NCI-H128 (cell line): Measurements from ENCODE around the gene TMEM82.

Source experiments
- DNase-seq: peaks from one replicate; lab custom pipeline; 2025; ENCODE audit not compliant: unreplicated experiment; lab: John Stamatoyannopoulos, UW

Gene TMEM82

GRCh38 chr1:15719381-15720120 is 22.7 kb upstream of the TMEM82 start:
- DNase-seq = no peak

GRCh38 chr1:15720861-15721260 is 21.4 kb upstream of the TMEM82 start:
- DNase-seq = no peak

DNA sequence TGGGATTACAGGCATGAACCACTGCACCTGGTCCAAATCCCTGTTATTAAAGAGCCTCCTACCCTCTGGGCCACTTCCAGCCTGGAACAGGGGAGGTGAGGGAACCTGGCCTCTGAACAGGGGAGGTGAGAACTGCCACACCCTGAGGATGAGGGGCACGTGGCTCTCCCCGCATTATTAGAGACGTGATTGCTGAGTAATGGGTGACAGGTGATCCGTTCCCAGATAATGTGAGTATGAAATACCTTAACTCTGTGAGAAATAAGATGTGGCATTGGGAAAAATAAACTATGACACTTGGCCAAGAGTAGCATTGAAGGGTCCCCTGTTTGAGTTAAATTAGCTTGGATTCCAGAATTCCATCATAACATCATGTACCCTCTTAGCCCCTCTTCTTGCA is 19.9 kb upstream of the TMEM82 start:
- no peak for DNase-seq

- DNase-seq = no peak
These were observed 19.3 kb upstream of the TMEM82 start for GRCh38 chr1:15722836-15723532.

DNA sequence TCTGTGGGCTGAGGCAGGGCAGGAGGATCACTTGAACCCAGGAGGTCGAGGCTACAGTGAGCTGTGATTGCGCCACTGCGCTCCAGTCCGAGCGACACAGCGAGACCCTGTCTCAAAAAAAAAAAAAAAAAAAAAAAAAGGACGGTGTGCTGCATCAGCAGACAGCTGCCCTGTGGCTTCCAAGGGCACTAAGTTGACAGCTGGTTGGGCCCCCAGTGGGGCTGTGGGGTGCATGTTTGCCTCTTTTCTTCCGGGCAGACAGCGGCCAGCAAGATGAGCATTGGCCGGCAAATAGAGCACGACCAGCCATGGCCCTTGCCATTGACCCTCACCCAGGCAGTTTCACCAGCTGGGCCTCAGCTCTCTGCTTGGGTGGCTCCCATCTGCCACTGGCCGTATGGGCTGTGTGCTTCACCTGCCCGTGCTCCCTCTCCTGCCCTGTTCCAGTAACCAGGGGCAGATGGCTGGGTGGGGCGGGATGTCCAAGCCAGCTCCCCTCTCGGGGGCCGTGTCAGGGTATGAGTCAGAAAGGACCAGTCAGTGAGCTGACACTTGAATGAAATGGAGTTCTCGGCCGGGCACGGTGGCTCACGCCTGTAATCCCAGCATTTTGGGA is 18.6 kb upstream of the TMEM82 start:
- DNase-seq = no peak

DNA sequence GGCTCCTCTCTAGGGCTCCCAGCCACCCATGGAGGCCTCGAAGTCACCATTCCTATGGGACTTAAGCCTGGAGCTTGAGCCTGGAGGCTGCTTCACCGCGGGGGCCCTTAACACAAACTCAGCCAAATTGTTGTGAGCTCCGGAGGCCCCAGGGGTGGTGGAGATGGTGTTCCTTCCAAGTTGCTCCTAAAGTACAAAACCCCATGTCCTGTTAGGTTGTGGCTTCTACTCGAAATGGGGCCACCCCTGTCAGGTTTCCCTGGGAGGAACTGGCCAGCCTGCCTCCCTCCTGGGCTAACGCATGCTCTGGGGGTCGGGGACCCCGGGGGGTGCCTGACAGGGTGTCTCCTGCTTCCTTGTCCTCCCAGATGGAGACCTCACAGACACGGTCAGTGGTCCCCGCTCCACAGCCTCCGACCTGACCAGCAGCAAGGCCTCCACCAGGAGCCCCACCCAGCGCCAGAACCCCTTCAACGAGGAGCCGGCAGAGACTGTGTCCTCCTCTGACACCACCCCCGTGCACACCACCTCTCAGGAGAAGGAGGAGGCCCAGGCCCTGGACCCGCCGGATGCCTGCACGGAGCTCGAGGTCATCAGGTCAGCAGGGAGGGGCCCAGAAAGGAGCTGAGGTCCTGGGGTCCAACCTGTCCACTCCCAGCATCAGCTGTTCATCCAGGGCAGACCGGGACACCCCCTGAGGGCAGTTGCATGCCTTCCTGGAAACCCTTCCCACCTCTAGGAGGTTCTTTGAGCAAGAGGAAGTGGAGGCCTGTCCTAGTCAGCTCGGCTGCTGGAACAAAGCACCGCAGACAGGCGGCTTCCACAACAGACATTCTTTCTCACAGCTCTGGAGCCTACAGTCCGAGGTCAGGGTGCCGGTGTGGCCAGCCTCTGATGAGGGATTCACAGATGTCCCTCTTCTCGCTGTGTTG is 17.1 kb upstream of the TMEM82 start:
- DNase-seq = no peak

DNA sequence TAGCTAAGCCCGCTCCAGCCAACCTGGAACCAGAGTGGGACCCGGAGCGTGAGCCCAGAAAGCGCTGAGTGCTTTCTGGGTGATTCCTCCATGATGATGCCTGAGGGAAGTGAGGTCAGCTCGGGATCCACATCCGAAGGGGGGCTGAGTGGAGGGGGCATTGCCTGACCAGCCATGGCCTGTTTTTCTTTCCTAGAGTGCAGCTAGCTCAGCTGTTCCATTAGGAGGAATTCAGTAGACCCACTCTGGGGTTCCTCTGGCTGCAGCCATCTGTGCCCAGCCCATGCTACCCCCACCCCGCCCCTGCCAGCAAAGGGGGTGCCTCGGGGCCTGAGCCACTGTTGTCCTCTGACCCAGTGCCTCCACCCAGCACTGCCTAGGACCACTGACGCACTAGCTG is 15.8 kb upstream of the TMEM82 start:
- no peak for DNase-seq

DNA sequence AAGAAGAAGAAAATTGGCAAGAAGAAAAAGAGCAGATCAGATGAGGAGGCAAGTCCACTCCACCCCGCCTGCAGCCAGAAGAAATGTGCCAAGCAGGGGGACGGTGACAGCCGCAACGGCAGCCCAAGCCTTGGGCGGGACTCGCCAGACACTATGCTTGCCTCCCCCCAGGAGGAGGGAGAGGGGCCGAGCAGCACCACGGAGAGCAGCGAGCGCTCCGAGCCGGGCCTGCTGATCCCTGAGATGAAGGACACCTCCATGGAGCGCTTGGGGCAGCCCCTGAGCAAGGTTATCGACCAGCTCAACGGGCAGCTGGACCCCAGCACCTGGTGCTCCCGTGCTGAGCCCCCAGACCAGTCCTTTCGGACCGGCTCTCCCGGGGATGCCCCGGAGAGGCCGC is 15.3 kb upstream of the TMEM82 start:
- no peak for DNase-seq

GRCh38 chr1:15727424-15727823 is 14.9 kb upstream of the TMEM82 start:
- DNase-seq = no peak

DNA sequence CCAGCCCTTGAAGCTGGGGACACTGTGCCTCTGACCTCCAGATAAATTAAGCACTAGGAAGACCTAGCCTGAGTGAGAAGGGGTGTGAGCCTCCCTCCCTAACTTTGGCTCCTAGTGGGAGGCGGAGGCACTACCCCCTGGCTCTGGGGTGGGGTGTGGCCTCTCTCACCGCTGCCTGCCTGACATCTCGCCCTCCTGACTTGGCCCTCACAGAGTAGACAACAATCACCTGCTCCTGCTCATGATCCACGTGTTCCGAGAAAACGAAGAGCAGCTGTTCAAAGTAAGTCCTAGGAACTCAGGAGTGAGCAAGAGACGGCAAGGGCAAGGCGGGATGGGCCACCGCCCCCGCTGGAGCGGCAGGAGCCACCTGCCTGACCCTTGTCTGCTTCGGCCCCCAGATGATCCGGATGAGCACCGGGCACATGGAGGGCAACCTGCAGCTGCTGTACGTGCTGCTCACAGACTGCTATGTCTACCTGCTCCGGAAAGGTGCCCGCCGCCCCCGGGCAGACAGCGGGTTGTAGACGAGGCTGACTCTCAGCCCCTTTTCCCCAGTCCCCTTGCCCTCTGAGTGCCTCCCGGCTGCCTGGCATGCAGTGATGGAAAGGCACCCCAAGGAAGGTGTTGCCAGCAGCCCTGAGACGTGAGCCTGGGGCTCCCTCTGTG is 14.3 kb upstream of the TMEM82 start:
- no peak for DNase-seq

DNA sequence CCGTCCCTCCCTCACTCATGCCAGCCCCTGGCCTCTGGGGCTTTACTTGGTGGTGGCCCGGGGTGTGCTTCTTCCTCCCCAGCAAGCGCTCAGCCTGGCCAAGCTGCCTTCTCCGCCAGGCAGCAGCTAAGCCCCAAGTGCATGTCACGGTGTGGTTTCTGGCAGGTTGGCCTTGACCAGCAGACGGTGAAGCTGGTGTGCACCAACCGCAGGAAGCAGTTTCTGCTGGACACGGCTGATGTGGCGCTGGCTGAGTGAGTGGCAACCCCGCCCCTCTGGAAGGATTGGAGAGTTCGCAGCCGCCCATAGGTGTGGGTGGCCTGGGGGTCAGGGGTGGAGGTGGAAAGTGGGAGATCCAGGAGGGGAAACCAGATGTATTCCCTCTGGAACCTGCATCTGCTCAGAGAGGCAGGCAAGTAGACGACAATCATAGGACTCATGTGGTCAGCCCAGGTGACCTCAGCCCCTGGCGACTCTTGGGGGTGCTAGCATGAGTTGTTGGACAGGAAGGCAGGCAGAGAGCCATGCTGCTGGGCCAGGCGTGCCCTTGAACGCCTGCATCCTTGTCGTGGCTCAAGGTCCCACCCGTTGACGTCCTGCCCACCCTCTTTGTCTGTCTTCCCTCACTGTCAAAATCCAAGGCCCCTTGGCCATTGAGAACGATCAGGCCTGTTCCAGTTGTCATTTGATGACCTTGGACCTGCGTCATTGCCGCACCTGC is 13.2 kb upstream of the TMEM82 start:
- DNase-seq = no peak

- no peak for DNase-seq
These were observed 11.9 kb upstream of the TMEM82 start for GRCh38 chr1:15730423-15730822.

DNA sequence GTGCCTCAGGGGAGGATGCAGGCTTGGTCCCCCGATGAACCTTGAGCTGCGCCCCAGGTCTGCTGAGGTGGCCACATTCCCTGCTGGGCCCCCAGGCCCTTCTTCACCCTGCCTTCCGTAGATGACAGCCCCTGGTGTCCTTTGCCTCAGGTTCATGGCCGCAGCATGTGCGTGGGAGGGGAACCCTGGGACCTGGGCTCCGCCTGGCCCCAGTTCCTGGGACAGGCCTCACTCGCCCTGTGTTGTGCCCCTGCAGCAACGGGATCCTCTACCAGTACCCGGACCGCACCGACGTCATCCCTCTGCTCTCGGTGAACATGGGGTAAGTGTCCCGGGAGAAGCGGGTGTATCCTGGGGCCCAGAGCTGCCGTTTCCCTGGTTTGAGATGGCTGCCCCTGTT is 11.4 kb upstream of the TMEM82 start:
- no peak for DNase-seq

DNA sequence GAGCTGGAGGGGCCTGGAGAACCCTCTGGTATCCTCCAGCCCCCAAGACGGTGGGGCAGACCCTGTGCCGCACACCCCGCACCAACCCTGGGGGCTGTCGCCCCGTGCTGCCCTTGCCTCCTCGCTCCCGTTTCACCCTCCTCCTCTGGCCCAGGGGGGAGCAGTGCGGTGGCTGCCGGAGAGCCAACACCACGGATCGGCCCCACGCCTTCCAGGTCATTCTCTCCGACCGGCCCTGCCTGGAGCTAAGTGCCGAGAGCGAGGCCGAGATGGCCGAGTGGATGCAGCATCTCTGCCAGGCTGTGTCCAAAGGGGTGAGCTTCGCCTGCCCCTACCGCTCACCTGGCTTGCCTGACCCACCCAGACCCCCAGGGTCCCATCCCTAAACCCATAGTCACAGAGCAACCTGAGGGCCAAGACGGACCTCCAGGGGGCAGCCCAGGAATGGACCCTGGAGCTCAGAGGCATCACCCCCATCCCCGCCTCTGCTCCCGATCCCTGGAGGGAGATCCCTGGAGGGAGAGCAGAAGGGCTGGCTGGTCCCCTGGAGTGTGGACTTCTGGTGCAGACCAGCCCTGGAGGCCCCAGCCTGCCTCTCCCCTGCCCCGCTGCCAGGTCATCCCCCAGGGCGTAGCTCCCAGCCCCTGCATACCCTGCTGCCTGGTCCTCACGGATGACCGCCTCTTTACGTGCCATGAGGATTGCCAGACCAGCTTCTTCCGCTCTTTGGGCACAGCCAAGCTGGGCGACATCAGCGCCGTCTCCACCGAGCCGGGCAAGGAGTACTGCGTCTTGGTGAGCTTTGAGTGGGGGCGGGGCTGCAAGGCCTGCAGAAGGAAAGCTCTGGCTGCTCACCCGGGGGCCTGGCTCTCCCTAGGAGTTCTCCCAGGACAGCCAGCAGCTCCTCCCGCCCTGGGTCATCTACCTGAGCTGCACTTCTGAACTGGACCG is 10.3 kb upstream of the TMEM82 start:
- no peak for DNase-seq

- no peak for DNase-seq
These were observed 9.6 kb upstream of the TMEM82 start for GRCh38 chr1:15732686-15733081.

DNA sequence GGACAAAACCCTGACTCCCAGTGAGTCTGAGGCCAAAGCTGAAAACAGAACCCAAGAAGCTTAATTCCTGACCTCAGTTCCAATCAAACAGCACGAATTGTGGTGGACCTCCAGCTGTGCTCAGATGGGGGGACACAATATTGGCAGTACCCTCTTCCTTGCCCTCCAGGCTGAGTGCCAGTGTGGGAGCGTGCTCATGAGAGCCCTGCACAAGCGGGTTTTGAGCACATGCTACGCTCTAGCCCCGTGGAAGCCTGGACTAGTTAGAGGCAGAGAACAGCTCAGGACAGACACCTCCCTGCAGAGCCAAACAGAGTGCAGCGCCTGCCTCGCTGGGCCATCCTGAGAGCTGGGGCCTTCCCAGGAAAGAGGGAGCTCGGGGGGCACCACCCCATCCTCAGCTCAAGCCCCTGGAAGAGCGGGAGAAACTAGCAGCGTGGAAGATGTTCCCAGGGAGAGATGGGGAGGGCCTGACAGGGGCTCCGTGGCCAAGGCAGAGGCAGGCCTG is 9.0 kb upstream of the TMEM82 start:
- no peak for DNase-seq

GRCh38 chr1:15733726-15734226 is 8.5 kb upstream of the TMEM82 start:
- no peak for DNase-seq

DNA sequence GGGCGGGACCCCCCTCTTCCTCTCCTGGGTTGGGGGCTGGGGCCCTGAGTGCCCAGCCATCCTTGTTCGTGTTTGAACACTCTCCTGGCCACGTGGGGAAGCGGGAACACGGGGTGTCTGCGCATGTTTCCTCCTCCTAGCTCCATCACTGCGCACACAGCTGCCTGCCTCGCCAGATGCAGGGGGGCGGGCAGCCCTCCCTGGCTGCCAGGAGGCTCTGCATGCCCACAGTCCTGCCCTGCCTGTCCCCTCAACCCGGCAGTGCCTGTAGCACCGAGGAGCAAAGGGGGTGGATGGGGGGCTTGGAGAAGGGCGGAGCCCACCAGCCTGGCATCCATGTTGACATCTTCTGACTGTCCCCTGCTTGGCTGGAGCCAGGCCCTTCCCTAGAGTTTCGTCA is 8.0 kb upstream of the TMEM82 start:
- DNase-seq = no peak

DNA sequence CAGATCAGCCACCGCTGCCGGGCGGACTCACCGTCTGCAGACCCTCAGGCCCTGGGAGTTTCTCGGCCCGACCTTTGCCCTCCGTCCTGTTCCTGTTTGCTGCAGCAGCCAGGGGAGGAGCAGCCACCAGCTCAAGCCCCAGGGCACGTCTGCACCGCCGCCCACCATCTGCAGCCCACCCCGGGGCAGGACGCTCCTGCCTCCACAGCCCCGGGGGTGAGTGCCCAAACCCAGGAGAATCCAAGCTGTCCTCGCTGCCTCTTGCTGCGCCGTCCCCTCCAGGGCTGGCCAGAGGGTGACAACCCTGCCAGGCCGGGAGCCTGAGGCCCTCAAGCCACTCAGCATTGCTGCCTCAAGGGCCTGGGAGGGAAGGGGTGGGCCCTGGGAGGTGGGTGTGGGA is 7.4 kb upstream of the TMEM82 start:
- DNase-seq = no peak
